ENCODE measurements around the gene LAMA2. TPM values are rescaled to one million over a fixed set of nuclear protein-coding genes. Genes with fewer than 3 reads are reported as not detected.

The LAMA2 gene
- under 1 TPM; under 0.01 to 1.00 TPM for total RNA-seq

GRCh38 chr6:128882991-128883611 is at the start of gene LAMA2:
Gene LAMA2, plus strand, starts transcription at chr6:128883138. Its CDS starts 108 bp downstream, at chr6:128883246.

Small RNA genes within 50 kb of the gene (small RNA-seq; reads per million reads assigned to genes)
- 0 reads per million in 2 donors for gene RNU6-861P

Measured in melanocyte of skin (primary cell).